Measurements from ENCODE around the gene CPSF3.

- TF ChIP-seq, protein P1, sequence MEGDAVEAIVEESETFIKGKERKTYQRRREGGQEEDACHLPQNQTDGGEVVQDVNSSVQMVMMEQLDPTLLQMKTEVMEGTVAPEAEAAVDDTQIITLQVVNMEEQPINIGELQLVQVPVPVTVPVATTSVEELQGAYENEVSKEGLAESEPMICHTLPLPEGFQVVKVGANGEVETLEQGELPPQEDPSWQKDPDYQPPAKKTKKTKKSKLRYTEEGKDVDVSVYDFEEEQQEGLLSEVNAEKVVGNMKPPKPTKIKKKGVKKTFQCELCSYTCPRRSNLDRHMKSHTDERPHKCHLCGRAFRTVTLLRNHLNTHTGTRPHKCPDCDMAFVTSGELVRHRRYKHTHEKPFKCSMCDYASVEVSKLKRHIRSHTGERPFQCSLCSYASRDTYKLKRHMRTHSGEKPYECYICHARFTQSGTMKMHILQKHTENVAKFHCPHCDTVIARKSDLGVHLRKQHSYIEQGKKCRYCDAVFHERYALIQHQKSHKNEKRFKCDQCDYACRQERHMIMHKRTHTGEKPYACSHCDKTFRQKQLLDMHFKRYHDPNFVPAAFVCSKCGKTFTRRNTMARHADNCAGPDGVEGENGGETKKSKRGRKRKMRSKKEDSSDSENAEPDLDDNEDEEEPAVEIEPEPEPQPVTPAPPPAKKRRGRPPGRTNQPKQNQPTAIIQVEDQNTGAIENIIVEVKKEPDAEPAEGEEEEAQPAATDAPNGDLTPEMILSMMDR (IDR thresholded peaks at IDR 0.05), result no peak
- TF ChIP-seq POLR2A (IDR thresholded peaks at IDR 0.05), result no peak
- no peak for TF ChIP-seq POLR2AphosphoS5 (IDR thresholded peaks at IDR 0.05)
These were observed 22.4 kb upstream of the CPSF3 start for GRCh38 chr2:9401059-9401547.

All from suprapubic skin (tissue), 4 donors.